OCI-LY1 (cell line): ENCODE results near the gene RGS7.

Experiments used
- H2AFZ ChIP-seq: fragments of 200-600 bp; sonication (generic), shearing (Covaris generic); 2 replicates; pipeline ENCODE4 v1.6.0; 2014; ENCODE audit warnings: antibody characterized with exemption, mild to moderate bottlenecking, low read length
- H3F3A ChIP-seq: fragments of 200-600 bp; sonication (generic), shearing (Covaris generic); 2 replicates; pipeline ENCODE4 v1.6.0; 2014; ENCODE audit warnings: mild to moderate bottlenecking, antibody characterized with exemption, low read length, moderate library complexity; ENCODE audit not compliant: insufficient read depth
- H3K27ac ChIP-seq: fragments of 200-600 bp; sonication (generic); 2 replicates; pipeline ENCODE4 v1.5.1; 2014; ENCODE audit warnings: low read length, mixed run types, mild to moderate bottlenecking, low read depth; ENCODE audit not compliant: poor library complexity, severe bottlenecking
- H3K27me3 ChIP-seq: fragments of 200-600 bp; sonication (generic); 2 replicates; pipeline ENCODE4 v1.6.0; 2014; ENCODE audit warnings: antibody characterized with exemption, mild to moderate bottlenecking, low read length, moderate library complexity; ENCODE audit not compliant: insufficient read depth
- H3K36me3 ChIP-seq: fragments of 200-600 bp; sonication (generic); 2 replicates; pipeline ENCODE4 v1.6.1; 2014; ENCODE audit warnings: mild to moderate bottlenecking, antibody characterized with exemption, low read length, moderate library complexity, mixed read lengths; ENCODE audit not compliant: insufficient read depth
- H3K4me1 ChIP-seq: fragments of 200-600 bp; sonication (generic); 2 replicates; pipeline ENCODE4 v1.5.1; 2014; ENCODE audit warnings: mild to moderate bottlenecking, low read length, moderate library complexity; ENCODE audit not compliant: insufficient read depth, severe bottlenecking
- H3K4me2 ChIP-seq: fragments of 200-600 bp; sonication (generic), shearing (Covaris generic); 2 replicates; pipeline ENCODE4 v1.6.1; 2014; ENCODE audit warnings: low read length
- H3K4me3 ChIP-seq: fragments of 200-600 bp; sonication (generic); 2 replicates; pipeline ENCODE4 v1.5.1; 2014; ENCODE audit warnings: low read length, low read depth, mild to moderate bottlenecking, mixed read lengths; ENCODE audit not compliant: poor library complexity, severe bottlenecking
- H3K79me2 ChIP-seq: fragments of 200-600 bp; shearing (Covaris generic); 2 replicates; pipeline ENCODE4 v1.6.1; 2016; ENCODE audit warnings: mixed run types, low read length, mixed read lengths; ENCODE audit not compliant: insufficient read depth
- H3K9ac ChIP-seq: fragments of 200-600 bp; sonication (generic), shearing (Covaris generic); 2 replicates; pipeline ENCODE4 v1.6.1; 2014; ENCODE audit warnings: mild to moderate bottlenecking, low read length, mixed read lengths
- H3K9me2 ChIP-seq: fragments of 200-600 bp; sonication (generic), shearing (Covaris generic); 2 replicates; pipeline ENCODE4 v1.6.1; 2014; ENCODE audit warnings: low read depth, mild to moderate bottlenecking, low read length, mixed read lengths
- H3K9me3 ChIP-seq: fragments of 200-600 bp; shearing (Covaris generic); 2 replicates; pipeline ENCODE4 v1.6.1; 2014; ENCODE audit warnings: low read length, mixed read lengths
- H4K20me1 ChIP-seq: fragments of 200-600 bp; sonication (generic), shearing (Covaris generic); 2 replicates; pipeline ENCODE4 v1.6.0; 2016; ENCODE audit warnings: mild to moderate bottlenecking, low read length; ENCODE audit not compliant: insufficient read depth
- EZH2 ChIP-seq: fragments of 200-600 bp; sonication (generic), shearing (Covaris generic); IDR thresholded peaks from 2 replicates; pipeline ENCODE4 v1.8.0; 2017; ENCODE audit warnings: borderline replicate concordance, mixed run types, mild to moderate bottlenecking, antibody characterized with exemption, low read length, moderate library complexity, mixed read lengths
- TF ChIP-seq, protein P1 (sequence below): fragments of 200-600 bp; sonication (generic), shearing (Covaris generic); IDR thresholded peaks from 2 replicates; pipeline ENCODE4 v1.5.1; 2017; ENCODE audit warnings: mild to moderate bottlenecking, antibody characterized with exemption, low read length, moderate library complexity, mixed read lengths

The RGS7 gene

DNA sequence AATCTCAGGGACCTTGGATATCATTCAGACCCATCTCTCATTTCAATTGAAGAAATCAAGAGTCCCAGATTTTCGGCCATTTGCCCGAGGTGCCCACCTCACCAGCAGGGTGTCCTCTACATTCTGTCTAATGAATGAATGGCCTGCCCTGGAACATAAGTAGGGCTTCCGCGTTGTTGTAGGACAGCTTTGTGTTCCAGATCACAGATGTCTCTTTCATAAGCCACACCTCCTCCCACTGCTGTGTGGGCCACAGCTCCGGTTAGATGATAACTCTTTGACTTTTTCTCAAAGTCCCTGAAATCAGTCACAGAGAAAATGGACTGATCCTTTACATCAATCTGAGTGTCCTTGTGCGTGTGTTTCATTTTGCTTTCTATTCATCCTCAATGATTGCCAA lies 144.4 kb downstream of the RGS7 start:
- Histone ChIP-seq H3K9ac (no peak overlapping the region), H3K9me3 (no peaks in the 10 kb centered on the region), H3K36me3 (no peaks in the 10 kb centered on the region), H3K9me2 (no peaks in the 10 kb centered on the region), H3K27me3 (no peaks in the 10 kb centered on the region), H3K4me3 (no peak overlapping the region), H3K79me2 (no peaks in the 10 kb centered on the region), H3F3A (no peaks in the 10 kb centered on the region), H3K4me2 (no peak overlapping the region), H3K4me1 (no peaks in the 10 kb centered on the region), H3K27ac (no peak overlapping the region), H4K20me1 (no peaks in the 10 kb centered on the region), H2AFZ (no peak overlapping the region)
- TF ChIP-seq, protein P1, sequence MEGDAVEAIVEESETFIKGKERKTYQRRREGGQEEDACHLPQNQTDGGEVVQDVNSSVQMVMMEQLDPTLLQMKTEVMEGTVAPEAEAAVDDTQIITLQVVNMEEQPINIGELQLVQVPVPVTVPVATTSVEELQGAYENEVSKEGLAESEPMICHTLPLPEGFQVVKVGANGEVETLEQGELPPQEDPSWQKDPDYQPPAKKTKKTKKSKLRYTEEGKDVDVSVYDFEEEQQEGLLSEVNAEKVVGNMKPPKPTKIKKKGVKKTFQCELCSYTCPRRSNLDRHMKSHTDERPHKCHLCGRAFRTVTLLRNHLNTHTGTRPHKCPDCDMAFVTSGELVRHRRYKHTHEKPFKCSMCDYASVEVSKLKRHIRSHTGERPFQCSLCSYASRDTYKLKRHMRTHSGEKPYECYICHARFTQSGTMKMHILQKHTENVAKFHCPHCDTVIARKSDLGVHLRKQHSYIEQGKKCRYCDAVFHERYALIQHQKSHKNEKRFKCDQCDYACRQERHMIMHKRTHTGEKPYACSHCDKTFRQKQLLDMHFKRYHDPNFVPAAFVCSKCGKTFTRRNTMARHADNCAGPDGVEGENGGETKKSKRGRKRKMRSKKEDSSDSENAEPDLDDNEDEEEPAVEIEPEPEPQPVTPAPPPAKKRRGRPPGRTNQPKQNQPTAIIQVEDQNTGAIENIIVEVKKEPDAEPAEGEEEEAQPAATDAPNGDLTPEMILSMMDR = no peak
- TF ChIP-seq EZH2 = no peak

DNA sequence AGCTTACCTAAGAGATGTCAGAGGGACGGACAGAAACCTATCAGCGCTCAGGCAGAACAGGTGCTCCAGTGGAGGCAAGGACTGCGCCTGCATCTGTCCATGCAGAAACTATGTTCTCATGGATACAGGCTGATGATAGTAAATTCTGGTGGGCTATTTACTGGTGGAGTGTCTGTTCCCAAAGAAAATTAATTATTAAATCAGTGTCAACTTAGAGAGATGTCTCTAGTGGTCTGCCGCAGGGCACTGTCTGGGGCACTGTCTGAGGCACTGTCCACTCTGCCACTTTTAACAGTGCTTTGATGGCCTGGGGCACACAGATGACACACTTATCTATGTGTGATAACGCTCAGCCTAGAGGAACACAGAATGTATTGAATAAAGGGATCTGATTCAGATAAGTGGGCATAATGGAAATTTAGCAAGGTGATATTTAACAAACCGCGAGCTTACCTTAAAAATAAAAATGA lies 148.1 kb downstream of the RGS7 start:
- TF ChIP-seq EZH2 = no peak
- H2AFZ ChIP-seq = no peak overlapping the region
- no peaks in the 10 kb centered on the region for H3K9me2 ChIP-seq
- H4K20me1 ChIP-seq = no peaks in the 10 kb centered on the region
- no peaks in the 10 kb centered on the region for H3K79me2 ChIP-seq
- H3F3A ChIP-seq = no peaks in the 10 kb centered on the region
- H3K9ac ChIP-seq = no peak overlapping the region
- no peak overlapping the region for H3K27ac ChIP-seq
- no peaks in the 10 kb centered on the region for H3K9me3 ChIP-seq
- no peaks in the 10 kb centered on the region for H3K4me1 ChIP-seq
- no peaks in the 10 kb centered on the region for H3K27me3 ChIP-seq
- no peak overlapping the region for H3K4me3 ChIP-seq
- H3K36me3 ChIP-seq = no peaks in the 10 kb centered on the region
- H3K4me2 ChIP-seq = no peak overlapping the region

DNA sequence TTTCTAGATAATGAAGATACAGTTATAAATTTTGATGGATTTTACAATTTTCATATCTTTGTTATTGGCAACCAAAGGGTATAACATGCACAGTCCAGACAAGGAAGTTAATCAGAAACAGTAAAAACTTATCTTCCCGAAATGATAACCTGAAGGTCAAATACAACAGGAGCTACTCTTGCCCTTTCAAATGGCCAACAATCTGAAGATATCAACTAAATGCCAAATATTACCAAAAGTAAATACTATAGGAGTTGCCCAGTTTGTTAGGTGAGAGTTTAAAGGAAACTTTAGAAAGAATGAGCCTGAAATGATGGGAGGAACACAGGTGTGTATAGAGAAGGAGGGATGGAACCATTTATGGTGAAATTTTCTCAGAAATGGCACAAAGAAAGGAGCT lies 153.2 kb downstream of the RGS7 start:
- Histone ChIP-seq H3K9me3 (no peaks in the 10 kb centered on the region), H3F3A (no peaks in the 10 kb centered on the region), H3K9ac (no peak overlapping the region), H3K4me2 (no peak overlapping the region), H3K27ac (no peak overlapping the region), H3K4me3 (no peak overlapping the region), H3K36me3 (no peaks in the 10 kb centered on the region), H3K27me3 (no peaks in the 10 kb centered on the region), H4K20me1 (no peaks in the 10 kb centered on the region), H3K9me2 (no peaks in the 10 kb centered on the region), H3K4me1 (no peaks in the 10 kb centered on the region), H2AFZ (no peak overlapping the region), H3K79me2 (no peaks in the 10 kb centered on the region)
- no peak for TF ChIP-seq EZH2
- TF ChIP-seq, protein P1 = no peak

DNA sequence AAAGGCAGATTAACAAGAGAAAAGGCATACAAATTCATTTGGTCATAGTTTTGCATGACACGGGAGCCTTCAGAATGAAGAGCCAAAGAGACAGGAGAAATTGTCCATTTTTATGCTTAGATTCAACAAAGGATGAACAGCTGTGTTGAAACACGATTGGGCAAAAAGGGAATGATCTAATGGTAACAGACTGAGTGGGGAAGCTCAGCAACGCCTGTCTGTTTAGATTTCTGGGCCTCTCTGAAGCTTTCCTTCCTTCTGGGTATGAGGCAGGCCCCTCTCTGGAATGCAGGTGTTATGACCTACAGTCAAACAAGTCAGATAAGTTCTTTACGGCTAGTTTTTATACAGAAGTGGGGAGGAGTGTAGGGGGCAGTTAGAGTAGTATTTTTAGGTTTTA lies 154.6 kb downstream of the RGS7 start:
- Histone ChIP-seq H3F3A (no peaks in the 10 kb centered on the region), H3K9ac (no peak overlapping the region), H3K9me2 (no peaks in the 10 kb centered on the region), H3K9me3 (no peaks in the 10 kb centered on the region), H2AFZ (no peak overlapping the region), H4K20me1 (no peaks in the 10 kb centered on the region), H3K36me3 (no peaks in the 10 kb centered on the region), H3K4me1 (no peaks in the 10 kb centered on the region), H3K27me3 (no peaks in the 10 kb centered on the region), H3K79me2 (no peaks in the 10 kb centered on the region), H3K4me2 (no peak overlapping the region), H3K4me3 (no peak overlapping the region), H3K27ac (no peak overlapping the region)
- TF ChIP-seq, protein P1 = no peak
- no peak for TF ChIP-seq EZH2
